Transverse colon (tissue), 4 donors: ENCODE data around the gene PSORS1C1. TPM values are rescaled to one million over a fixed set of nuclear protein-coding genes. Genes with fewer than 3 reads are reported as not detected.

Experiments
- DNase-seq: peaks from one replicate; pipeline ENCODE4 v3.0.0-alpha.2; 2019
- H3K27ac ChIP-seq, 4 donors: fragments of 200-600 bp; sonication (generic); 2 replicates each; pipeline ENCODE4 v1.5.1; 2016 to 2018; ENCODE audit warnings: inconsistent platforms in 4 of 4
- H3K27me3 ChIP-seq: fragments of 200-600 bp; sonication (generic); 2 replicates; pipeline ENCODE4 v1.5.1; 2017; ENCODE audit warnings: inconsistent platforms
- H3K36me3 ChIP-seq, 4 donors: fragments of 200-600 bp; sonication (generic); 2 replicates each; pipeline ENCODE4 v1.5.1; 2017 to 2019; ENCODE audit warnings: inconsistent platforms in 4 of 4
- H3K4me1 ChIP-seq, 4 donors: fragments of 200-600 bp; sonication (generic); 2 replicates each; pipeline ENCODE4 v1.5.1; 2017 to 2020; ENCODE audit warnings: inconsistent platforms in 4 of 4
- H3K4me3 ChIP-seq, 4 donors: fragments of 200-600 bp; sonication (generic); 1 replicate in 1 of 4; 2 replicates in 3 of 4; pipeline versions ENCODE4 v1.5.1 to v1.6.1; 2017 to 2019; ENCODE audit warnings: inconsistent platforms in 4 of 4
- H3K9me3 ChIP-seq, 2 donors: fragments of 200-600 bp; sonication (generic); 2 replicates each; pipeline ENCODE4 v1.5.1; 2017 to 2019; ENCODE audit warnings: inconsistent platforms in 2 of 2
- EP300 ChIP-seq: sonication (generic); formaldehyde crosslinking; IDR thresholded peaks from one replicate; pipeline ENCODE4 v1.6.1; 2017; ENCODE audit warnings: antibody characterized with exemption, low read depth
- POLR2A ChIP-seq: fragments of 450-650 bp; IDR thresholded peaks from one replicate; pipeline ENCODE4 v1.6.1; 2016; ENCODE audit warnings: antibody characterized with exemption, mild to moderate bottlenecking, moderate library complexity
- POLR2AphosphoS5 ChIP-seq, 3 donors: sonication (generic); formaldehyde crosslinking; IDR thresholded peaks; one replicate each; pipeline ENCODE4 v1.6.1; 2016; ENCODE audit warnings: antibody characterized with exemption in 3 of 3
- WGBS, 2 donors: methylation state at CpG; one replicate each; pipeline ENCODE4 v1.1.5; 2018; ENCODE audit warnings: low coverage in 1 of 2; 5-methylcytosine and 5-hydroxymethylcytosine counted together
- in situ Hi-C, 4 donors: fragments of 200-750 bp; cut with MboI; loops; one replicate each; pipeline versions ENCODE4 v1.15.0 to v1.15.1; 2017; ENCODE audit warnings: low sequenced_read_pairs in 3 of 4, low pct_ligation_motif_present in 1 of 4, low pct_unique_long_range_greater_than_20kb in 1 of 4
- intact Hi-C: fragments of 100-400 bp; cut with DNase I; formaldehyde crosslinking; loops from one replicate; pipeline ENCODE4 v1.15.1; 2023; ENCODE audit warnings: low total_unique reads
- total RNA-seq, 4 donors: library from RNA; depleted of rRNA; stranded (reverse); fragments of >200 nt; gene quantifications; one replicate each; pipeline ENCODE4 v1.1.0, GENCODE V29; 2016
- TF ChIP-seq, protein P1 (sequence below), 5 experiments: fragments of 200-600 bp in 3 of 5; fragments of 450-650 bp in 2 of 5; sonication (generic) in 3 of 5; IDR thresholded peaks; 1 replicate in 2 of 5; 2 replicates in 3 of 5; pipeline ENCODE4 v1.5.1; 2016 to 2017; ENCODE audit warnings: antibody characterized with exemption in 5 of 5, inconsistent platforms in 3 of 5, mild to moderate bottlenecking in 2 of 5, moderate library complexity in 1 of 5

PSORS1C1 gene
- total RNA-seq, 4 donors from 2014 or later = 8.8 to 19.0 (median 13.4) TPM

DNA sequence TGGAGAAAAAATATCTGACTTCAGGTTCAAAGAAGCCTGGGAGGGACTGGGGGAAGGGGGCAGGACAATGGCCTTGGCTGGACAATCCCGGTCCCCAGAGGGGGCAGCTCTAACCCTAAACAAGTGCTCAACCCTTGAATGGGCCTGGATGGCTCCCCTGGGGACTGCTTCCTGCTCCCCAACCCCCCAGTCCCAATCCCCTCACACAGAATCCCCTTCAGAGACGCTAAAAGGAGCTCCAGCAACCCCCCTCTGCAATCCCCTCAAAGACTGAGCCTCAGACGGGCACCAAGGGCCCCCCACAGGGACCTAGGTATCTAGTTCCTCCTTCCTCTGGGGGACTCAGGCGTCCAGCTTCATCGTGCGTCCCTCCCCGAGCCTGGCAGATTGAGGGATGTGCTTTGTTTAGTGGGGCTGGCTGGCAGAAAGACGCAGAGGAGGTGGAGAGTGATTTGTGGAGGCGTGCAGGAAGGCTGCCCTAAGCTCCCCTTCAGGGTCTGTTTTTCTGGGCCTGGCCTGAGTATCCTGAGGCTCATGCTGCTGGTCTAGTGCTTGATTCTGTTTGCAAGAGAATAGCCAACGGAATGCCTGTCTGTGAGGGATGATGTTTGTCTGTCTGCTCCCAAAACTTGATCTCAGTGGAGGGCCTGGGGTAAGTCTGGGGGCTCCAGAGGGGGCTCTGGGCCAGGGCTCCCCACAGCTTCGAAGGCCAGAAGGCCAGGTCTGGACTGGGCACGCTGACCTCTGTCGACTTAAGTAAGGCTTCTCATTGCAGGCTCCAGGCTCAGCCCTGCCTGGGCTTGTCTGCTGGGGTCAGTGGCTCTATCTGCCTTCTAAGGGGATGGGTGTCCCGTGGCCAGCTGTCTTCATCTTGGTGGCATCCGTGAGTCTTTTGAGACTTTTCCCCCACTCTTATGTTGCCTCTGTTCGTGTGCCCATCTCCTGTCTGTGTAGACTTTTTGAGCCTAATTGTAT, 57.6 kb downstream of the PSORS1C1 start:
- in situ Hi-C loops = no loop called here
- Histone ChIP-seq H3K27ac (no peak overlapping the region), H3K9me3 (no peaks in the 10 kb centered on the region), H3K27me3 (no peaks in the 10 kb centered on the region), H3K4me1 (no peaks in the 10 kb centered on the region), H3K4me3 (no peak overlapping the region), H3K36me3 (no peaks in the 10 kb centered on the region)
- 70 to 75% methylated on average over 3 to 15 of the region's 16 CpGs for WGBS, 2 donors
- no peak for DNase-seq
- TF ChIP-seq POLR2AphosphoS5 (IDR thresholded peaks at IDR 0.05) = no peak
- TF ChIP-seq, protein P1, sequence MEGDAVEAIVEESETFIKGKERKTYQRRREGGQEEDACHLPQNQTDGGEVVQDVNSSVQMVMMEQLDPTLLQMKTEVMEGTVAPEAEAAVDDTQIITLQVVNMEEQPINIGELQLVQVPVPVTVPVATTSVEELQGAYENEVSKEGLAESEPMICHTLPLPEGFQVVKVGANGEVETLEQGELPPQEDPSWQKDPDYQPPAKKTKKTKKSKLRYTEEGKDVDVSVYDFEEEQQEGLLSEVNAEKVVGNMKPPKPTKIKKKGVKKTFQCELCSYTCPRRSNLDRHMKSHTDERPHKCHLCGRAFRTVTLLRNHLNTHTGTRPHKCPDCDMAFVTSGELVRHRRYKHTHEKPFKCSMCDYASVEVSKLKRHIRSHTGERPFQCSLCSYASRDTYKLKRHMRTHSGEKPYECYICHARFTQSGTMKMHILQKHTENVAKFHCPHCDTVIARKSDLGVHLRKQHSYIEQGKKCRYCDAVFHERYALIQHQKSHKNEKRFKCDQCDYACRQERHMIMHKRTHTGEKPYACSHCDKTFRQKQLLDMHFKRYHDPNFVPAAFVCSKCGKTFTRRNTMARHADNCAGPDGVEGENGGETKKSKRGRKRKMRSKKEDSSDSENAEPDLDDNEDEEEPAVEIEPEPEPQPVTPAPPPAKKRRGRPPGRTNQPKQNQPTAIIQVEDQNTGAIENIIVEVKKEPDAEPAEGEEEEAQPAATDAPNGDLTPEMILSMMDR (IDR thresholded peaks at IDR 0.05) = no peak
- TF ChIP-seq POLR2A = no peak
- no peak for TF ChIP-seq EP300
- intact Hi-C loops = no loop called here

DNA sequence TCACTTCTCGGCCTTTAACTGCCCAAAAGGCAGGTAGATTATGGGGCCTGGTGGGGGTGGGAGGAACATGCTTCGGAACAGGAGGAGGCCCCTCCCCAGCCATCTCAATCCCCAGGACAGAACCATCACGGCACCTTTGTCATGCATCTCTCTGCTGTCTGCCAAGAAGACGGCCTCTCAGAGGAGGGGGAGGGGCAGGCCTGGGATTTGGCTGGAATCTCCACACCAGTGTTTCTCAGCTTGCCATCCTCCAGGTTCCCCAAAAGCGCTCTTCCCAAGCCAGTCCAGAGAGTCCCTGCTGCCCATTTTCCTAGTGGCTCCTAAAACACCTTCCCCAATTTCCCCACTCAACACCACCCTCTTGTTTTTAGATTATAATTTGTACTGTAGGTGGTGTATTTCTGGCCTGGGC, 58.4 kb downstream of the PSORS1C1 start:
- Histone ChIP-seq H3K36me3 (no peaks in the 10 kb centered on the region), H3K27ac (no peak overlapping the region), H3K4me1 (no peaks in the 10 kb centered on the region), H3K27me3 (no peaks in the 10 kb centered on the region), H3K4me3 (no peak overlapping the region), H3K9me3 (no peaks in the 10 kb centered on the region)
- in situ Hi-C loops = no loop called here
- DNase-seq = no peak
- TF ChIP-seq POLR2AphosphoS5 (IDR thresholded peaks at IDR 0.05) = no peak
- no peak for TF ChIP-seq EP300
- TF ChIP-seq, protein P1 (IDR thresholded peaks at IDR 0.05) = no peak
- TF ChIP-seq POLR2A = no peak
- intact Hi-C loops = no loop called here
- 84% methylated on average over 5 of the region's 5 CpGs; no CpG with 5 or more reads in 1 of the 2 donors for WGBS, 2 donors

DNA sequence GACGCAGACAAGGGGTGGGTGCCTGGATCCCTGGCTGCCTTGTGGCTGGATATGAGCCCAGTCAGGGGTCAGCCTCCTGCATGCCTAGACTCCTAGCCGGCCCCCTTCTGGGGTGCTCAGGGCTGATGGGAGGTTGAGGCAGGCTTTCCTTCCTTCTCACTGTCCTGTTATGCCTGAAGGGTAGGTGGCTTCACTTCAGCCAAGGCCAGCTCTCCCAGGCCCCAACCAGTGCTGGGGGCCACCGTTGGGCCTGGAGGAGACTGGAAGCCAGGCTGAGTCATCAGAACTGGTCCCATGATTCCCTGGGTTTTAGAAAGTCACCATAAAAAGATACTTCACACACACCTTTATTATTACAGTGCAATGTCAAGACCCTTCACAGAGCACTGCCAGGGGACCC, 58.8 kb downstream of the PSORS1C1 start:
- intact Hi-C loops = no loop called here
- Histone ChIP-seq H3K27me3 (no peaks in the 10 kb centered on the region), H3K27ac (no peak overlapping the region), H3K36me3 (no peaks in the 10 kb centered on the region), H3K4me1 (peaks cover 0 to 2% (median under 1%) of the 10 kb centered on the region in 4 donors), H3K9me3 (no peaks in the 10 kb centered on the region), H3K4me3 (no peak overlapping the region)
- in situ Hi-C loops = no loop called here
- WGBS, 2 donors = 82% methylated on average over 3 of the region's 3 CpGs; no CpG with 5 or more reads in 1 of the 2 donors
- no peak for DNase-seq
- TF ChIP-seq POLR2AphosphoS5 (IDR thresholded peaks at IDR 0.05) (no peak), EP300 (no peak), POLR2A (no peak)
- TF ChIP-seq, protein P1 (IDR thresholded peaks at IDR 0.05) = no peak

DNA sequence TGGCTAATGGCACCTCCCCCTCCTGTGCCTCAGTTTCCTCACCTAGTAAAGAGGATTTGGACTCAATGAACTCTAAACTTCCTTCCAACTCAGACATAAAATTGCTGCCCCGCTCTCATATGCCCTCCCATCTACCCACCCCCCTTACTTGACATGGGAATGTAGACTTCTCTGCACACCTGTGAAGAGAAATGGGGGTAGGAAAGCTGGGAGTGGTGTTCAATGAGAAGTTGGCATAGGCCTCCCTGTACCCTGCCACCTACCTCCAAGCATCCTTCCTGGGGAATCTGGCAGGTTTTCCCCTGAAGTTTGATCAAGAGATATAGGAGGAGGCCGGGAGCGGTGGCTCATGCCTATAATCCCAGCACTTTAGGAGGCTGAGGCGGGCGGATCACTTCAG, 59.8 kb downstream of the PSORS1C1 start:
- H3K9me3 ChIP-seq = no peaks in the 10 kb centered on the region
- H3K27me3 ChIP-seq = no peaks in the 10 kb centered on the region
- 99% methylated on average over 5 of the region's 5 CpGs; no CpG with 5 or more reads in 1 of the 2 donors for whole genome bisulfite sequencing, 2 donors
- intact Hi-C loops (no loop called here), in situ Hi-C loops (no loop called here)
- TF ChIP-seq POLR2AphosphoS5 (IDR thresholded peaks at IDR 0.05) (no peak), POLR2A (no peak), EP300 (no peak)
- TF ChIP-seq, protein P1 (IDR thresholded peaks at IDR 0.05) = no peak
- no peak for DNase-seq
- H3K4me3 ChIP-seq = no peak overlapping the region
- H3K36me3 ChIP-seq = no peaks in the 10 kb centered on the region
- H3K4me1 ChIP-seq = peaks cover 4 to 11% (median 10%) of the 10 kb centered on the region in 4 donors
- H3K27ac ChIP-seq = no peak overlapping the region
